ENCODE measurements around the gene PLCD3. TPM values are rescaled to one million over a fixed set of nuclear protein-coding genes. Genes with fewer than 3 reads are reported as not detected.

The PLCD3 gene
- total and polyA plus RNA-seq, 2 of the 13 experiments (the other 11 are each of a cell fraction or from before 2014, with no cell fraction given) = 11.3 to 39.1 TPM

- WGBS (ENCODE audit: low lambda C conversion rate) = 54% methylated on average over 12 of the region's 12 CpGs
- FAIRE-seq (peak; percentile 100), ATAC-seq (peak; percentile 95), DNase-seq (ENCODE audit: low spot score) (peak; percentile 91)
- CTCF ChIA-PET (ENCODE audit: low intra/inter-chr PET ratio, low total read pairs) = interaction anchor here (1.6 kb wide), 1 partner anchor 33 kb away, joined by 4 read pairs; the partner anchor contains the start of gene ACBD4
- in situ Hi-C loops (cut with HindIII; ENCODE audit: extremely low pct_ligation_motif_present, low pct_unique_long_range_greater_than_20kb) = loop anchor here (10.0 kb wide), 1 partner anchor 177 kb away; no protein-coding TSS in a partner anchor
- no peak overlapping the region for H2AFZ ChIP-seq (ENCODE audit: low read length)
- intact Hi-C loops (cut with micrococcal nuclease; ENCODE audit: unreplicated experiment) = no loop called here
- H3K4me2 ChIP-seq (ENCODE audit: low read depth, low read length) = peak overlapping the region; percentile 45
- H3K36me3 ChIP-seq (replicated peaks in 1 of 2; ENCODE audit: control insufficient read depth in 1 of 2, insufficient read depth in 2 of 2, low read length in 2 of 2) = peaks cover 59 to 75% of the 10 kb centered on the region in 2 experiments
- peak overlapping the region; percentile 69 for H3K27ac ChIP-seq (ENCODE audit: extremely low read length, insufficient read depth, low read length)
- H4K20me1 ChIP-seq (ENCODE audit: insufficient read depth, low read length) = 0 out of 2 replicates have a peak, but pooled peaks cover 3% of the 10 kb centered on the region
- H3K9me3 ChIP-seq (ENCODE audit: low read length) = no peaks in the 10 kb centered on the region
- H3K9ac ChIP-seq (ENCODE audit: insufficient read depth, low read depth, low read length) = peak overlapping the region; percentile 31
- BruUV-seq (replicated peaks) = no TSS peak
- H3K4me1 ChIP-seq (ENCODE audit: insufficient read depth, low read length) = peaks cover 22% of the 10 kb centered on the region
- H3K4me3 ChIP-seq (replicated peaks in 1 of 3; ENCODE audit: insufficient read depth in 1 of 3, low read depth in 2 of 3, low read length in 3 of 3) = no peak overlapping the region
- POLR2A ChIA-PET = interaction anchor here (0.9 to 1.7 kb wide), 9 partner anchors 11 to 182 kb away, joined by 3 to 7 read pairs (median 3); partner anchors contain the start of genes HEXIM1 and NMT1
- no peaks in the 10 kb centered on the region for H3K79me2 ChIP-seq (ENCODE audit: insufficient read depth, low read length)
- H3K27me3 ChIP-seq (ENCODE audit: control insufficient read depth in 1 of 2, insufficient read depth in 2 of 2, low read length in 2 of 2) = no peaks in the 10 kb centered on the region
- TF ChIP-seq MLXIP (CRISPR knock-in tag; IDR thresholded peaks at IDR 0.05; ENCODE audit: borderline replicate concordance) (no peak), HOMEZ (CRISPR knock-in tag; IDR thresholded peaks at IDR 0.05; ENCODE audit: low read depth) (peak; percentile 13; the same call in 1 of the 2 replicates), TAF15 (IDR thresholded peaks at IDR 0.05; ENCODE audit: low read depth, low read length, poor library complexity, severe bottlenecking) (no peak), ZNF891 (CRISPR knock-in tag; IDR thresholded peaks at IDR 0.05) (no peak), POLR2G (IDR thresholded peaks at IDR 0.05; ENCODE audit: low read depth, low read length) (no peak), ZNF557 (CRISPR knock-in tag; IDR thresholded peaks at IDR 0.05) (no peak), MEIS1 (CRISPR knock-in tag; IDR thresholded peaks at IDR 0.05; ENCODE audit: borderline replicate concordance) (0 out of 2 replicates have a peak, but pooled peaks have one; percentile 15), DRAP1 (CRISPR knock-in tag; IDR thresholded peaks at IDR 0.05) (0 out of 2 replicates have a peak, but pooled peaks have one; percentile 45), SP140L (CRISPR knock-in tag; IDR thresholded peaks at IDR 0.05; ENCODE audit: borderline replicate concordance) (no peak), NFYB (CRISPR knock-in tag; IDR thresholded peaks at IDR 0.05) (peak; percentile 11; the same call in 1 of the 2 replicates), MAFF (IDR thresholded peaks at IDR 0.05; ENCODE audit: low read depth, low read length) (peak; percentile 59; the same call in 1 of the 2 replicates), ZNF225 (CRISPR knock-in tag; IDR thresholded peaks at IDR 0.05) (0 out of 2 replicates have a peak, but pooled peaks have one; percentile 20), BHLHE40 (IDR thresholded peaks at IDR 0.05; ENCODE audit: low read length) (no peak), HNRNPLL (IDR thresholded peaks at IDR 0.05; ENCODE audit: low read depth, low read length, poor library complexity, severe bottlenecking) (no peak), FOXP1 (IDR thresholded peaks at IDR 0.05) (no peak), FOXP1 (CRISPR knock-in tag; IDR thresholded peaks at IDR 0.05) (peak; percentile 48; the same call in 1 of the 2 replicates), RFXAP (CRISPR knock-in tag; IDR thresholded peaks at IDR 0.05; ENCODE audit: borderline replicate concordance) (no peak)
Measured at GRCh38 chr17:45101883-45102811, 30.2 kb downstream of the PLCD3 start.
